Liver (tissue), 9 donors: ENCODE measurements around the gene SYF2. TPM values are rescaled to one million over a fixed set of nuclear protein-coding genes. Genes with fewer than 3 reads are reported as not detected.

Source experiments
- DNase-seq: peaks from one replicate; pipeline ENCODE4 v3.0.0-alpha.2; 2017; ENCODE audit warnings: low spot score
- H3K27ac ChIP-seq, 2 donors: one replicate each; pipeline ENCODE4 v1.7.0; 2013; ENCODE audit warnings: inconsistent platforms in 2 of 2, low read length in 2 of 2, control low read depth in 1 of 2, low read depth in 1 of 2, mild to moderate bottlenecking in 1 of 2
- H3K27me3 ChIP-seq, 4 donors: one replicate each; pipeline versions ENCODE4 v1.6.1 to v1.7.0; 2013; ENCODE audit warnings: low read length in 3 of 4, inconsistent platforms in 1 of 4, mild to moderate bottlenecking in 1 of 4, moderate library complexity in 1 of 4; ENCODE audit not compliant: control insufficient read depth in 4 of 4, insufficient read depth in 4 of 4
- H3K36me3 ChIP-seq, 4 donors: one replicate each; pipeline versions ENCODE4 v1.6.1 to v1.7.0; 2013; ENCODE audit warnings: low read length in 3 of 4, mild to moderate bottlenecking in 3 of 4, low read depth in 1 of 4, moderate library complexity in 1 of 4; ENCODE audit not compliant: control insufficient read depth in 4 of 4, insufficient read depth in 3 of 4
- H3K4me1 ChIP-seq, 4 donors: one replicate each; pipeline versions ENCODE4 v1.6.1 to v1.7.0; 2013; ENCODE audit warnings: low read length in 3 of 4, mild to moderate bottlenecking in 3 of 4, moderate library complexity in 1 of 4; ENCODE audit not compliant: control insufficient read depth in 4 of 4, insufficient read depth in 4 of 4
- H3K4me3 ChIP-seq, 3 donors: one replicate each; pipeline versions ENCODE4 v1.6.1 to v1.7.0; 2013; ENCODE audit warnings: low read length in 3 of 3, control low read depth in 1 of 3, low read depth in 1 of 3, mild to moderate bottlenecking in 1 of 3
- H3K9ac ChIP-seq, 2 donors: one replicate each; pipeline ENCODE4 v1.7.0; 2013; ENCODE audit warnings: low read length in 2 of 2, mild to moderate bottlenecking in 2 of 2, moderate library complexity in 2 of 2, control low read depth in 1 of 2, low read depth in 1 of 2
- H3K9me3 ChIP-seq, 4 donors: one replicate each; pipeline versions ENCODE4 v1.6.1 to v1.7.0; 2013; ENCODE audit warnings: low read length in 3 of 4; ENCODE audit not compliant: control insufficient read depth in 4 of 4
- ATF3 ChIP-seq: IDR thresholded peaks from 2 replicates; pipeline ENCODE4 v1.6.1; 2016; ENCODE audit warnings: antibody characterized with exemption
- CTCF ChIP-seq: fragments of 150-350 bp; IDR thresholded peaks from 2 replicates; pipeline ENCODE4 v1.5.1; 2017; ENCODE audit warnings: improper control_type of control experiment, low read depth, low read length; ENCODE audit not compliant: missing input control
- EGR1 ChIP-seq, 2 donors: IDR thresholded peaks; 2 replicates each; pipeline ENCODE4 v1.6.1; 2016 to 2018; ENCODE audit warnings: antibody characterized with exemption in 2 of 2, low read depth in 2 of 2
- FOXA1 ChIP-seq: IDR thresholded peaks from 2 replicates; pipeline ENCODE4 v1.6.1; 2016; ENCODE audit warnings: antibody characterized with exemption
- FOXA2 ChIP-seq: IDR thresholded peaks from 2 replicates; pipeline ENCODE4 v1.6.1; 2016; ENCODE audit warnings: antibody characterized with exemption
- GABPA ChIP-seq, 2 donors: IDR thresholded peaks in 1 of 2; conservative IDR thresholded peaks in 1 of 2; 2 replicates each; pipeline ENCODE4 v1.6.1; 2016; ENCODE audit warnings: antibody characterized with exemption in 2 of 2, mild to moderate bottlenecking in 1 of 2, moderate library complexity in 1 of 2
- HNF4A ChIP-seq, 2 donors: conservative IDR thresholded peaks; 2 replicates each; pipeline ENCODE4 v1.6.1; 2016; ENCODE audit warnings: antibody characterized with exemption in 2 of 2, mild to moderate bottlenecking in 2 of 2
- HNF4G ChIP-seq: IDR thresholded peaks from 2 replicates; pipeline ENCODE4 v1.6.1; 2016; ENCODE audit warnings: antibody characterized with exemption
- JUND ChIP-seq, 2 donors: IDR thresholded peaks; 2 replicates each; pipeline ENCODE4 v1.6.1; 2016; ENCODE audit warnings: antibody characterized with exemption in 2 of 2
- MAX ChIP-seq: IDR thresholded peaks from 2 replicates; pipeline ENCODE4 v1.6.1; 2016; ENCODE audit warnings: antibody characterized with exemption
- NR2F2 ChIP-seq: IDR thresholded peaks from 2 replicates; pipeline ENCODE4 v1.6.1; 2016; ENCODE audit warnings: antibody characterized with exemption
- RAD21 ChIP-seq, 2 donors: IDR thresholded peaks; 2 replicates each; pipeline ENCODE4 v1.6.1; 2016; ENCODE audit warnings: antibody characterized with exemption in 2 of 2, mild to moderate bottlenecking in 2 of 2
- RXRA ChIP-seq, 2 donors: IDR thresholded peaks; 2 replicates each; pipeline ENCODE4 v1.6.1; 2017 to 2018; ENCODE audit warnings: antibody characterized with exemption in 2 of 2, mild to moderate bottlenecking in 1 of 2
- SP1 ChIP-seq: IDR thresholded peaks from 2 replicates; pipeline ENCODE4 v1.6.1; 2018; ENCODE audit warnings: antibody characterized with exemption, mild to moderate bottlenecking
- TAF1 ChIP-seq: conservative IDR thresholded peaks from 2 replicates; pipeline ENCODE4 v1.6.1; 2016; ENCODE audit warnings: antibody characterized with exemption, mild to moderate bottlenecking
- YY1 ChIP-seq: IDR thresholded peaks from 2 replicates; pipeline ENCODE4 v1.6.1; 2016; ENCODE audit warnings: antibody characterized with exemption, mild to moderate bottlenecking
- ZBTB33 ChIP-seq: IDR thresholded peaks from 2 replicates; pipeline ENCODE4 v1.6.1; 2016; ENCODE audit warnings: antibody characterized with exemption
- WGBS: extraction: QIAGEN DNeasy Blood & Tissue Kit; methylation state at CpG from one replicate; pipeline ENCODE4 v1.1.7; 2013; 5-methylcytosine and 5-hydroxymethylcytosine counted together
- polyA plus RNA-seq, 2 donors: library from polyadenylated mRNA; stranded (reverse) in 1 of 2; unstranded in 1 of 2; fragments of 200-250 nt in 1 of 2; fragments of >200 nt in 1 of 2; fragmentation: Nextera tagmentation in 1 of 2; extraction: Ambion mirVana in 1 of 2; gene quantifications; one replicate each; pipeline versions ENCODE4 v1.2.1 to v1.2.3, GENCODE V29; 2013 to 2015
- total RNA-seq, 2 donors: library from RNA; depleted of rRNA; stranded (reverse); fragments of >200 nt; gene quantifications; one replicate each; pipeline ENCODE4 v1.2.3, GENCODE V29; 2014
- TF ChIP-seq, protein P1 (sequence below): IDR thresholded peaks from 2 replicates; pipeline ENCODE4 v1.6.1; 2016; ENCODE audit warnings: antibody characterized with exemption, mild to moderate bottlenecking
- donor health status: healthy.
- donor health status: healthy.
- donor health status: healthy.
- donor health status: healthy.
- donor health status: healthy.

The SYF2 gene
- total and polyA plus RNA-seq, 4 donors: 12.0 to 24.0 (median 15.2) TPM

GRCh38 chr1:25212725-25213124 lies 19.6 kb downstream of the SYF2 start:
- Histone ChIP-seq H3K36me3 (no peaks in the 10 kb centered on the region), H3K9ac (no peak overlapping the region), H3K4me1 (no peaks in the 10 kb centered on the region), H3K27me3 (no peaks in the 10 kb centered on the region), H3K9me3 (no peaks in the 10 kb centered on the region), H3K27ac (no peak overlapping the region), H3K4me3 (no peak overlapping the region)
- TF ChIP-seq HNF4A (conservative IDR thresholded peaks at IDR 0.05) (no peak), ATF3 (no peak), TAF1 (no peak), SP1 (no peak), JUND (IDR thresholded peaks at IDR 0.05) (no peak), EGR1 (IDR thresholded peaks at IDR 0.05; ENCODE audit: low read depth in 2 of 2) (no peak), RXRA (IDR thresholded peaks at IDR 0.05) (no peak), GABPA (IDR thresholded peaks at IDR 0.05 in 1 of 2, conservative IDR thresholded peaks at IDR 0.05 in 1 of 2) (no peak), FOXA1 (no peak), ZBTB33 (no peak), YY1 (no peak), RAD21 (IDR thresholded peaks at IDR 0.05) (no peak), NR2F2 (no peak), HNF4G (no peak), MAX (no peak)
- TF ChIP-seq, protein P1, sequence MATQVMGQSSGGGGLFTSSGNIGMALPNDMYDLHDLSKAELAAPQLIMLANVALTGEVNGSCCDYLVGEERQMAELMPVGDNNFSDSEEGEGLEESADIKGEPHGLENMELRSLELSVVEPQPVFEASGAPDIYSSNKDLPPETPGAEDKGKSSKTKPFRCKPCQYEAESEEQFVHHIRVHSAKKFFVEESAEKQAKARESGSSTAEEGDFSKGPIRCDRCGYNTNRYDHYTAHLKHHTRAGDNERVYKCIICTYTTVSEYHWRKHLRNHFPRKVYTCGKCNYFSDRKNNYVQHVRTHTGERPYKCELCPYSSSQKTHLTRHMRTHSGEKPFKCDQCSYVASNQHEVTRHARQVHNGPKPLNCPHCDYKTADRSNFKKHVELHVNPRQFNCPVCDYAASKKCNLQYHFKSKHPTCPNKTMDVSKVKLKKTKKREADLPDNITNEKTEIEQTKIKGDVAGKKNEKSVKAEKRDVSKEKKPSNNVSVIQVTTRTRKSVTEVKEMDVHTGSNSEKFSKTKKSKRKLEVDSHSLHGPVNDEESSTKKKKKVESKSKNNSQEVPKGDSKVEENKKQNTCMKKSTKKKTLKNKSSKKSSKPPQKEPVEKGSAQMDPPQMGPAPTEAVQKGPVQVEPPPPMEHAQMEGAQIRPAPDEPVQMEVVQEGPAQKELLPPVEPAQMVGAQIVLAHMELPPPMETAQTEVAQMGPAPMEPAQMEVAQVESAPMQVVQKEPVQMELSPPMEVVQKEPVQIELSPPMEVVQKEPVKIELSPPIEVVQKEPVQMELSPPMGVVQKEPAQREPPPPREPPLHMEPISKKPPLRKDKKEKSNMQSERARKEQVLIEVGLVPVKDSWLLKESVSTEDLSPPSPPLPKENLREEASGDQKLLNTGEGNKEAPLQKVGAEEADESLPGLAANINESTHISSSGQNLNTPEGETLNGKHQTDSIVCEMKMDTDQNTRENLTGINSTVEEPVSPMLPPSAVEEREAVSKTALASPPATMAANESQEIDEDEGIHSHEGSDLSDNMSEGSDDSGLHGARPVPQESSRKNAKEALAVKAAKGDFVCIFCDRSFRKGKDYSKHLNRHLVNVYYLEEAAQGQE: no peak
- 59% methylated on average over 5 of the region's 5 CpGs for WGBS
- DNase-seq: no peak

DNA sequence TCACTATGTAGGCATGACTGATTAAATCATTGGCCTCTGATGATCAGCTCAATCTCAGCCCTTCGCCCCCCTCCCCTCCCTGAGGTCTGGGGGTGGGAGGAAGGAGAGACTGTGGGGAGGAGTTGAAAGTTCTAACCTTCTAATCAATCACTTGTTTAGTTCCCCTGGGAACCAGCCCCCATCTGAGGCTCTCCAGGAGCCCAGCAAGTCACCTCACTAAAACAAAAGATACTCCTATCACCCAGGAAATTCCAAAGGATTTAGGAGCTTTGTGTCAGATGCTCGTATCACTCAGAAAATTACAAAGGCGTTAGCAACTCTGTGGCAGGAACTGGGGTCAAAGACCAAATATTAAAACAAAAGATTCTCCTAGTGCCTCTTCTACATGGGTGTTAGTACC lies 21.6 kb downstream of the SYF2 start:
- Histone ChIP-seq H3K9me3 (no peaks in the 10 kb centered on the region), H3K27me3 (no peaks in the 10 kb centered on the region), H3K4me3 (no peak overlapping the region), H3K36me3 (no peaks in the 10 kb centered on the region), H3K27ac (no peak overlapping the region), H3K4me1 (no peaks in the 10 kb centered on the region), H3K9ac (no peak overlapping the region)
- no peak for DNase-seq
- 70% methylated on average over 3 of the region's 3 CpGs for WGBS
- TF ChIP-seq GABPA (IDR thresholded peaks at IDR 0.05 in 1 of 2, conservative IDR thresholded peaks at IDR 0.05 in 1 of 2) (no peak), JUND (IDR thresholded peaks at IDR 0.05) (no peak), TAF1 (no peak), FOXA2 (no peak), SP1 (no peak), HNF4G (no peak), RXRA (IDR thresholded peaks at IDR 0.05) (no peak), CTCF (no peak), EGR1 (IDR thresholded peaks at IDR 0.05; ENCODE audit: low read depth in 2 of 2) (no peak), NR2F2 (no peak), RAD21 (IDR thresholded peaks at IDR 0.05) (no peak), YY1 (no peak), MAX (no peak), ZBTB33 (no peak), FOXA1 (no peak)
- TF ChIP-seq, protein P1: no peak
